ENCODE measurements around the gene FBXW2.

- TF ChIP-seq POLR2A (IDR thresholded peaks at IDR 0.05) (no peak), CTCF (IDR thresholded peaks at IDR 0.05 in 8 of 11, conservative IDR thresholded peaks at IDR 0.05 in 3 of 11) (no peak)
Observed at GRCh38 chr9:120756531-120756930, 36.7 kb downstream of the FBXW2 start.
